Measurements from ENCODE around the gene BCL11A.

Gene BCL11A

GRCh38 chr2:60520917-60521539 is 32.4 kb downstream of the BCL11A start:
- Histone ChIP-seq H2AFZ (ENCODE audit: low read depth) (no peak overlapping the region), H3K4me1 (ENCODE audit: low read depth, poor library complexity, severe bottlenecking) (peaks cover 5% of the 10 kb centered on the region), H3K27me3 (ENCODE audit: insufficient read depth, low read depth) (no peaks in the 10 kb centered on the region), H3K27ac (no peak overlapping the region), H4K20me1 (ENCODE audit: insufficient read depth) (no peaks in the 10 kb centered on the region), H3K79me2 (ENCODE audit: insufficient read depth, low read depth) (peaks cover 3% of the 10 kb centered on the region; the same call in 1 of the 2 replicates), H3K36me3 (ENCODE audit: insufficient read depth) (no peaks in the 10 kb centered on the region), H3K9ac (no peak overlapping the region), H3K4me3 (IDR thresholded peaks at IDR 0.05; ENCODE audit: insufficient read depth, low read depth, low read length) (no peak overlapping the region), H3K4me2 (no peak overlapping the region)
- TF ChIP-seq CTCF (conservative IDR thresholded peaks at IDR 0.05; ENCODE audit: low read depth, low read length), result no peak

GRCh38 chr2:60520151-60520876 is 33.1 kb downstream of the BCL11A start:
- Histone ChIP-seq H3K27ac (no peak overlapping the region), H2AFZ (ENCODE audit: low read depth) (no peak overlapping the region), H3K27me3 (ENCODE audit: insufficient read depth, low read depth) (no peaks in the 10 kb centered on the region), H3K4me2 (no peak overlapping the region), H4K20me1 (ENCODE audit: insufficient read depth) (no peaks in the 10 kb centered on the region), H3K9ac (no peak overlapping the region), H3K36me3 (ENCODE audit: insufficient read depth) (no peaks in the 10 kb centered on the region), H3K4me3 (IDR thresholded peaks at IDR 0.05; ENCODE audit: insufficient read depth, low read depth, low read length) (no peak overlapping the region), H3K4me1 (ENCODE audit: low read depth, poor library complexity, severe bottlenecking) (no peaks in the 10 kb centered on the region), H3K79me2 (ENCODE audit: insufficient read depth, low read depth) (peaks cover 3% of the 10 kb centered on the region; the same call in 1 of the 2 replicates)
- no peak for TF ChIP-seq CTCF (conservative IDR thresholded peaks at IDR 0.05; ENCODE audit: low read depth, low read length)

DNA sequence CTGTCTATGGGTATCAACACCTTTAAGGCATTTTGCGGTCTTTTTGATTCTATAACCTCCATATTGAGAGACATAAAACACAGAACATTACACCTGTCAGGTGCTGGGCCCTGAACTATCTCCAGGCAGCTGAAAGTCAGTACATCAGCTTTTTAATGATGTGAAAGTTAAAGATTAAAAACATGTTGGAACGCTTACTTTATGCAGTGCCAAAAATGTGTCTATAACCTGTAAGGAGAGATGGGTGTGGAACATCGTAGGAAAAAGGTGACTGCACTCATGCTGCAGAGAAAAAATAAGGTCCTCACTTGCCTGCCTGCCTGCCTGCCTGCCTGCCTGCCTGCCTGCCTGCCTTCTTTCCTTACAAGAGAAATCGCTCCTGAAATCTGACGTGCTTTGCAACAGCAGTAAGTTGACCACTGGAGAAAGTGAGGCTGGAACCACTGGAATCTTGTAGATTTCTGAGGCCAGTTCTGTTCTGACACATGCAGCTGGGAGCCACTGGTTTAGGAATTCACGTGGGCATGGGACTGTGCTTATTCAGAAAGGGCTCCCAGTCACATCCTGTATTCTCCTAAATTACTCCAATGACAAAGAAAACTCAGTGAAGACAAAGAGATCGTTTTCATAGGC is 34.1 kb downstream of the BCL11A start:
- Histone ChIP-seq H3K4me2 (no peak overlapping the region), H3K4me3 (IDR thresholded peaks at IDR 0.05; ENCODE audit: insufficient read depth, low read depth, low read length) (no peak overlapping the region)

DNA sequence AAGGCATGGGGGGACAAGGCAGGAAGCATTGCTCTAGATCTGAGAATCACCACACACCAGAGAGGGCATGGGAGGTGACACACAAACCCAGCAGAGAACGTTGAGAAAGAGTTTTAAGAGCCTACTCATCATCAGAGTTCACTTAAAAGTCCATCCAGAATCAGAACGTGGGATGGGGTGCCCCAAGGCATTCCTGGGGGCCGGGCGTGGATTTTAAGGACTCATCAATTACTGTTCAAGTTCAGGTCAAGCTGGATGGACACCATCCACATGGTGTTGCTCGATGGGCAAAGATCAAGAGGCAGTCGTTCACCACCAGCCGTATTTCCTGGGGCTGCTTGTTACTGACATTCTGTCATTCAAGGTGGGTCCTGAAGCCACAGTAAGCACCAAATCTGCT is 34.9 kb downstream of the BCL11A start:
- Histone ChIP-seq H3K27me3 (ENCODE audit: insufficient read depth, low read depth) (no peaks in the 10 kb centered on the region), H3K27ac (no peak overlapping the region), H3K79me2 (ENCODE audit: insufficient read depth, low read depth) (peaks cover 3% of the 10 kb centered on the region; the same call in 1 of the 2 replicates), H3K4me1 (ENCODE audit: low read depth, poor library complexity, severe bottlenecking) (no peaks in the 10 kb centered on the region), H3K4me2 (no peak overlapping the region), H4K20me1 (ENCODE audit: insufficient read depth) (no peaks in the 10 kb centered on the region), H3K36me3 (ENCODE audit: insufficient read depth) (no peaks in the 10 kb centered on the region), H2AFZ (ENCODE audit: low read depth) (no peak overlapping the region), H3K9ac (no peak overlapping the region), H3K4me3 (IDR thresholded peaks at IDR 0.05; ENCODE audit: insufficient read depth, low read depth, low read length) (no peak overlapping the region)
- TF ChIP-seq CTCF (conservative IDR thresholded peaks at IDR 0.05; ENCODE audit: low read depth, low read length), result no peak

More for the DNA sequence above, 34.1 kb downstream of the BCL11A start:
- no peak for TF ChIP-seq CTCF (conservative IDR thresholded peaks at IDR 0.05; ENCODE audit: low read depth, low read length)
- Histone ChIP-seq H2AFZ (ENCODE audit: low read depth) (no peak overlapping the region), H4K20me1 (ENCODE audit: insufficient read depth) (no peaks in the 10 kb centered on the region), H3K9ac (no peak overlapping the region), H3K27ac (no peak overlapping the region), H3K79me2 (ENCODE audit: insufficient read depth, low read depth) (peaks cover 3% of the 10 kb centered on the region; the same call in 1 of the 2 replicates), H3K36me3 (ENCODE audit: insufficient read depth) (no peaks in the 10 kb centered on the region), H3K4me1 (ENCODE audit: low read depth, poor library complexity, severe bottlenecking) (no peaks in the 10 kb centered on the region), H3K27me3 (ENCODE audit: insufficient read depth, low read depth) (no peaks in the 10 kb centered on the region)

Data from KMS-11 (cell line).